GM19455 (cell line): Measurements from ENCODE around the gene CCDC91.
"Not testable (repeated sequence)": the region's sequence is repeated elsewhere in the genome, so short reads cannot be mapped to it uniquely, and the experiment has no call there.

ENCODE experiments used
- ATAC-seq: cut with Tn5 transposase; IDR thresholded peaks from one replicate; pipeline ENCODE4 v1.9.1; 2021; ENCODE audit not compliant: unreplicated experiment

The CCDC91 gene

DNA sequence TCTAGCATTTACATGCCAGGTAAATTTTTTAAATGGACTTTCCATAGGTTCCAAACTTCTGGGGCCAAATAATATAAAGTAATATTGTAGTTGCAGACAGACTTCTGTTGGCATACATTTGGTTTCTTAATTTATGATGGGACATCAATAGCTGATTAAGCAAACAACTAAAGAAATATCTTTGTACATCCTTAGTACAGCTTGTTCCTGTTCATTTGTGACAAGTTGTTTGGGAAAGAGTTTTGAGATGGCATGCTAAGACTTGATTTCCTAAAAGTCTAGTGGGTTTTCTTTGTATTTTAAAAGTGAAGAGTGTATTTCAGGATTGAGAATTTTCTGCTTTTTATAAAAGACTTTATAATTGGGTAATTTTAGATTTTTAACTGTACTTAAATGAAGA is 41.0 kb downstream of the CCDC91 start:
- ATAC-seq: no peak

DNA sequence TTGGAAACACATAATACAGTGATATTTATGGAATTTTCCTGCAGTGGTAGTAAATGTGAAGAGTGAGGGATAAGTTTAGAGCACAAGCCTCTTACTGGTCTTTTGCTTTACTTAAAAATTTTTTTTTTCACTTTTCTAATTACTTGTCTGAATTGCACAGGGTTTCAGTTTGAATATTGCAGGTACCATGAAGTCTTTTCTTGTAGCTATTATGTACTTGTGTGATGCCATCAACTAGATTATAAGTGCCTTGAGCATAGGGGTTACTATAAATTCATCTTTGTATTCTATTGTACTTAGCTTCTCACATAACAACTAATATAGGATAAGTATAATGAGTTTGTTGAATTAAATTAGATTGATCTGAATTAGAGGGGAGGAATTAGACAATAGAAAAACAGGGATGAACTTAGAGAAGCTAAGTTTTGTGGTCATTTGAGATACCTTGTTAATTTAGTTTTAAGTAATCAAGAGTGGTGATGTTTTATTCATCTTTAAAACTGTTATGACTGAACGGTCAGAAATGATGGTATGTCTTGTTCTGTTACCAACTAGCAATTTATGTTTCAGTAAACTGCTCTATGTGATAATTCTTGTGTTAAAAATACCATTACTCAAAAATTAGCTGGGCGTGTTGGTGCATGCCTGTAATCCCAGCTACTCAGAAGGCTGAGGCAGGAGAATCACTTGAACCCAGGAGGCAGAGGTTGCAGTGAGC is 42.1 kb downstream of the CCDC91 start:
- no peak for ATAC-seq

DNA sequence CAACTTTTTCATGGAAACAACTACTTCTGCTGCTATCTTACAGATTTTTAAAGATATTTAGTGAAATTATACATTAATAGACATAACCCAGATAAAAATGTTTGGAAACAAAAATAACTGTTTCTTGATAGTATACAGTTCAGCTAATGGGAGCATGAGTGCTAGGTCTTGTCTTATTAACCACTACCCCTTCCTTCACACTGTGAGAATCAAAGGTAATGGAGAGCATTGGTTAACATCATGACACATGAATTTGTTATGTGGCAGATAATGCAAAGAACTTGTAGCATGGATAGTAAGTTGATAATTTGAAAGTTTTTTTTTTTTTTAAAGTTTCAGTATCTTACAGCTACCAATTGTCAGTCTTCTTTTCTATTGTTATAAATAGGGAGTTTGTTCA is 44.2 kb downstream of the CCDC91 start:
- ATAC-seq: no peak

DNA sequence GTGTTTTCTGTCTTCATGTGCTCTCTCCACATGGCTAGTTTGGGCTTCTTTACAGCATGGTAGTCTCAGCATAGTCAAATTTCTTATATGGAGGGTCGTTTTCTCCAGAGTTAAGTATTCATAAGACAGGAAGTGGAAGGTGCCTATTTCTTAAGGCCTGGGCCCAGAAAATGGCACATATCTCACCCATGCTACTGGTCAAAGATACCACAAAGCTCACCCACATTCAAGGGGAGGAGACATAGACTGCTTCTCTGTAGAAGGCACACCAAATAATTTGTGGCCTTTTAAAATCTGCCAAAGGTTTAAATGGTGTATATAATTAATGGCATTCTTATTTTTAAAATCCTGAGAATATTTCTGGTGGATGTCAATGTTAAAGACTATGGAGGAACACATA is 44.8 kb downstream of the CCDC91 start:
- ATAC-seq: no peak

DNA sequence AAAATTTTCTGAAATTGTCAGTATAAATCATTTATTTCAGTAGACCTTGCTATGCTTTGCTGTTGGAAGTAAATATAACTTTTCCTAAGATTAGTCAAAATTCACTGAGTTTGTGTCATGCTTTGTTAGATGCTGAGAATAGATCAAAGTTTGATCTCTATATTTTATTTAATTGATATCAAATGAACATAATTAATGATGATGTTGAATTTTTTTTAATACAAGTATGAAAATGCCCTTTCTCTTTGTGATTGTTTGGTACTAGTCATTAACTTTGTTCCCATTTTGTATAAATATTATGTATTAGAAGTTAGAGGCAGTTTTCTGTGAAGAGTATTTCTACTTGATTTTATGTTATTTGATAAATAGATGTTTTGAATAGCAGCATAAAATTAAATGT is 45.7 kb downstream of the CCDC91 start:
- ATAC-seq: no peak

DNA sequence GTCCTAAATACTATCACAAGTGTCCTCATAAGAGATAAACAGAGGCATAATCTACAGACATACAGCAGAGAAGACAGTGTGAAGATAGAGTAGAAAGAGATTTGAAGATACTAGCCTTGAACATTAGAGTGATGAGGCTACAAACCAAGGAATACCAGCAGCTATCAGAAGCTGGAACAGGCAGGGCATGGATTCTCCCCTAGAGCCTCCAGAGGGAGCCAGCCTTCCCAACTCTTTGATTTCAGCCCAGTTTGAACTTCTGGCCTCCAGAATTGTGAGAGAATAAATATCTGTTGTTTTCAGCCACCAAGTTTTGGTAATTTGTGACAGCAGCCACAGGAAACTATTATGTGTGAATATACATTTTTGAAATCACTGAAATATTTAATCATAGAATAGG is 47.2 kb downstream of the CCDC91 start:
- no peak for ATAC-seq

DNA sequence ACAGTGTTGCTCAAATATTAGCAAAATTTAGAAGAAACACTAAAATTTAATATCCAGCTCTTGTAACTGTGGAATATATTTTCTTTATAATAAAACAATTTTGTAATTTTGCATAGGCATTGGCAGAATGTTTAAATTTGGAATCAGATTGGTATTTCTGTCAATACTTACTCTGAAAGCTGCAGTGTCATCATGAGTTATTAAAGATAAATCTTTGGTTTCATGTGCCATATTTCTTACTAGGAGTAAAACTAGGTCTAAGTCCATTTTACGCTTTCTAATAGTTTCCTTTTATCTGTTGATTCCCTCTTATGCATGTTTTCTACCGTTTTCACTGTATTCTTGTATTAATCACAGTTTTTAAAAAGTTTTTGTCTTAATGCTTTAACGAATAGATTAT is 49.7 kb downstream of the CCDC91 start:
- ATAC-seq: no peak

DNA sequence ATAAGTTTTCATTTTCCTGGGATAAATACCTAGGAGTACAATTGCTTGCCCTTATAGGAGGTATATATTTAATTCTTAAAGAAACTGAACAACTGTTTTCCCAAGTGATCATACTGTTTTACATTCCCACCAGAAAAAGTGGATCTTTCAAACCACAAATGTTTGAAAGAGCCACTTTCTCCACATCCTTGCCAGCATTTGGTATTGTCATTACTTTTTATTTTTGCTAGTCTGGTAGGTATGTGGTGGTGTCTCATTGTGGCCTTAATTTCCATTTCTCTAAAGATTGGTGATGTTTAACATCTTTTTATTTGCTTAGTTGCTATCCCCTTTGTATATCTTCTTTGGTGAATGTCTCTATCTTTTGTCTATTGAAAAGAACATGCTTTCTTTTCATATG is 50.6 kb downstream of the CCDC91 start:
- ATAC-seq: no peak

DNA sequence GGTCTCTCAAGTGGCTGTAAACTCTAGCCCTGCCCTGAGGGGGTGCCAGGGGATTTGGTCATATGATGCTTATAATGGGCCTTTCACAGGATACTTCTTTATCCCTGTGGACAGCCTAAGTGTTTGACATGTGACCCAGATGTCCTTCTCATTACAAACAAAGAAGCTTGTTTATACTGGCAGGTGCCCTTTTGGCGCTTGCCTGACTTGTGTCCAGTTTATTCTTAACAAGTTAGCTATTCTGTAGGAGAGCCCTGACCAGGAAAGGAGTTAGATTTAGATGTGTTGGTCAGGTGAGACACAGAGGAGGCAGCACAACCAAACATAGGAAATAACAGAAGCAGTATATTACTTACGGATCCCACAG is 51.9 kb downstream of the CCDC91 start:
- no peak for ATAC-seq

DNA sequence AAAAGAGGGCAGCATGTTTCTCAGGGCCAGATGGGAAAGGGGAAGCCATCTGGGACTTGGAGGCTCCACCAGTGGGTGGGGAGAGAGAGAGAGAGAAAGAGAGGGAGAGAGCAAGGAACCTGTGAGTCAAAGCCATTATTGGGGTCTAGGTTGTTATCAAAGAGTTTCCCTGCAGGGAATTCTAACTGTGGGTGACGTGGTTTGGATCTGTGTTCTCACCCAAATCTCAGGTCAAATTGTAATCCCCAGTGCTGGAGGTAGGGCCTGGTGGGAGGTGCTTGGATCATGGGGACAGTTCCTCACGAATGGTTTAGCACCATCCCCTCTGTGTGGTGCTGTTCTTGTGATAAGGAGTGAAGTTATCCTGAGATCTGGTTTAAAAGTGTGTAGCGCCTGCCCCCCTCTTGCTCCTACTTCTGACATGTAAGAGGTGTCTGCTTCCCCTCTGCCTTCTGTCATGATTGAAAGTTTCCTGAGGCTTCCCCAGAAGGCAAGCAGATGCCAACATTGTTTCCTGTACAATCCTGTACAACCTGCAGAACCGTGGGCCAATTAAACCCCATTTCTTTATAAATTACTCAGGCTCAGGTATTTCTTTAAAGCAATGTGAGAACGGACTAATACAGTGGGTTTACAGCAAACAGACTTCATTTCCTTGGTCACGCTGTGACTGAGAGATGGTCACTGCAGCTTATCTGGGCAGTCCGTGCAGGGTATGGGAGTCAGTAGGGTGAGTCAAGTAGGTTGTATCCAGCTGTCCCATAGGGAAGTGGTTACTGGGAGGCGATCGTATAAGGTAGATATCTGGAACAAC is 52.4 kb downstream of the CCDC91 start:
- ATAC-seq: no peak

DNA sequence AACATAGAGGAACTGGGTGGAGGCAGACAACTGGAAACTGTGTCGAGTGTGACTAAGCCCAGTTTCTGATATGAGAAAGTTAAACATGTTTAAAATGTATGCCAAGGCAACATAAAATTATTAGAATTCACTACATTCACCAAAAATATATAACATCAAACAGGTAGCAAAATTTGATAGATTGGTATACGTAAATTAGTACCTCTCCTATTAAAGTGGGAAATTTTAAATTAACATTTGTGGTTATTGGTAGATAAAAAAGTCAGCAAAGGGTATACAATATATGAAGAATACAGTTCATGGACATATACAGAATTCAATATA is 53.0 kb downstream of the CCDC91 start:
- no peak for ATAC-seq

DNA sequence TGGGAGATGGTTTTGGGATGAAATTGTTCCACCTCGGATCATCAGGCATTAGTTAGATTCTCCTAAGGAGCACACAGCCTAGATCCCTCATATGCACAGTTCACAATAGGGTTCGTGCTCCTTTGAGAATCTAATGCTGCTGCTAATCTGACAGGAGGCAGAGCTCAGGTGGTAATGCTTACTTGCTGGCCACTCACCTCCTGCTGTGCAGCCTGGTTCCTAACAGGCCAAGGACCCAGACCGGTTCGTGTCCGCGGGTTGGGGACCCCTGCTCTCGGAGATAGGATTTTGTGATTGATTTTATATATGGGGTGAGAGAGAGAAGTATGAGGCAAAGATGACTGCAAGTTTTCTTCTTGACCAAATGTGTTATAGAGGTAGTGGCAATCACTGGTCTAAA is 57.5 kb downstream of the CCDC91 start:
- no peak for ATAC-seq

DNA sequence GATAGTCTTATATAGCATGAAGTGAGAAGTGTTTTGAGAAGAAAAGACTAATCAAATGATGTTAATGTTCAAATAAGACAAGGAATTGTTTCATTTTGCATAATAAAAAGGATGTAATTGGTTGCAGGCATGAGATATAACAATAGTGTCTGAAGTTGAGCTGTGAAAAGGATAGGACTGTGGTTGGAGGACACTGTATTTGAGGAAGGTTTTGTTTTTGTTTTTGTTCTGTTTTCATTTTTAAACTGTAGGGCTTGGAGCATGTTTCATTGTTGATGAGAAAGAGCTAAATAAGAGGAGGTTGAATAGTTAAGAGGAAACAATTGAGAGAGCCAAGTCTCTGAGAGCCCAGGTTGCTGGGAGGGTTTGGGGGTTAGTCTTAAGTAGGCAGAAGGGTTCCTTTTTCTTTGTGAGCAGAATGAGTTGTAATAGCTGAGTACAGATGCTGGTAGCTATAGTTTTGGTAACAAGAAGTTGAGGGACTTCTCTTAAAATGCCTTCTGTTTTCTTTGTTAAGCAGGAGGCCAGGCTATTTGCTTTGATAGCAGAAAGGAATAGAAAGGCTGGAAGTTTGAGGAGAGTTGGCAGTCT is 58.4 kb downstream of the CCDC91 start:
- ATAC-seq: no peak

DNA sequence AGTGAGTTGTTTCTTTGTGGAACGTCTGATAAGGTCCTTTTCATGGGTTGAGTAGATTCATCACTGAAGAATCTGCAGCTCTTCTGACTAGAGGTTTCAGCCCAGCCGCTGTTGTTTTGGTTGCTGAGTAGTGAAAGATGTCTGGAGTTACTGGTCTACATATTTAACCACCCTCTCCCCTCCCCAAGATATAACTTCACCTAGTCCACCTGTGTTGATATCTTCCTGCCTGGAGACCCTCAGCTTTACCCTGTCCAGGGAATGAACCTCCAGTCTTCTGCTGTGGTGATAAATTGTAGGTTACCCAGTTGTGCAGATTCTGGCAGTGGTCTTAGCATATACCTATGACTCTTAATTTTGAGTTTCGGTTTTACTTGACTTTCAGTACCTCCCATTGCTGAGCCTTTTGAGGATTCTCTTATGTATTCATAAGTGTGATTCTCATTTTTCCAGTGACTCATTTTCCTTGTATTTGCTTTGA is 62.9 kb downstream of the CCDC91 start:
- peak; percentile 97 for ATAC-seq

DNA sequence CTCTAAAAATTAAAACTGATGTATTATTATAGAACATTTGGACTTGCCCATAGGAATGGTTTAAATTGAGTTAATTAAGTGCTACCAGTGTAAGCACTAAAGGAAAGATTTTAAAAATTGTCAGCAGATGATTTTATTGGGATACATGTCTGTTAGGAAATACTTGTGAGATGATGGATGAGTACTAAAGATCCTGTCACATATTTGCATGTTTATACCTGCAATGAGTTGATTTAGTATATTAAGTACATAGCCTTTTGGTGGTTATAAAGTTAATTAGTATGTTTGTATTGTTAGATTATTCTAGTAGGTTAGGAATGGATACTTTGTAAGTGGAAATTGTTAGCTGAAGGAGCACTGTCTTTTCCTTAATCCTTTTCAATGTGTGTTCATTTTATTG is 67.2 kb downstream of the CCDC91 start:
- no peak for ATAC-seq

DNA sequence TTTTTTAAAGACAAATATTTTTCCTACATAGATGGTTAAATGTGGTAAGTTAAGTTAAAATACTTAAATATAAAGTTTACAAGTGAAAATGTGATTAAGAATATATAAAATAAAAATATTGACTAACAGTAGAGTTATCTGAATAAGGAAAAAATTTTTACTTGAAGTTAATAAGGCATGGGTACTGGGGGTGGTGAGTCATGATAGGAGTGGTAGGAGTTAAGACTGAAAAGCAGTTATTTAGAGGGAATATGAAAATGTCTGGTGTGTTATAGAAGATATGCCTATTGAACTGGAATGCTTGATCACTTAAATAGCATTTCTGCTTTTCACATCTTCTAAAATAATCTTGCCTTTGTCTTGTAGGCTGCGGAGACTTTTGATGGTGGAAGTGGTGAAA is 68.7 kb downstream of the CCDC91 start:
- ATAC-seq: no peak

DNA sequence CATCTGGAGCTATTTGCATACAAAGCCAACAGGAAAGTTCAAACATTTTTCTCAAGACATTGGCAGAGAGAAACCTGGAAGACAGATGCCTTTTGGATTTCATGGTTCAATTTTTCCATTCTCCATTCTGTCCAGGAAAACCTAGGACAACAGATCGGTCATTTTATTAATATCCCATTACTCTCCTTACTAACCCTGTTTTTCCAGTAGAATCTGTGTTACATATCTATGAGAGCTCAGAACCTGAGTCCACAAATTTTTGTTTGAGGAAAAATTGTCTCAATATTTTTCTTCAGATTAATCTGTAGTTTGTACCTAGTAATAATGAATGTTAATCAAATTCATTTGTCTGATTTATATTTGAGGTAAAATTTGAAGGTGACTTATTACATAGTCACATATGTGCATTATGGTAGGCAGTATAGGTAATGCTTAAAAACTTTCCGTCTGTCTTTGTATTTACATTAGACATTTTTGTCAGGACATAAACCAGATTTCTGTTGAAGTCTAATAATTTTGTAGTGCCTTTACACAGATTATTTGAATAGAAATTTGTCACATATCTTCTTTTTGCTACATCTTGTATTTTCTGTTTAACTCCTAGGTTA is 75.3 kb downstream of the CCDC91 start:
- ATAC-seq: no peak

DNA sequence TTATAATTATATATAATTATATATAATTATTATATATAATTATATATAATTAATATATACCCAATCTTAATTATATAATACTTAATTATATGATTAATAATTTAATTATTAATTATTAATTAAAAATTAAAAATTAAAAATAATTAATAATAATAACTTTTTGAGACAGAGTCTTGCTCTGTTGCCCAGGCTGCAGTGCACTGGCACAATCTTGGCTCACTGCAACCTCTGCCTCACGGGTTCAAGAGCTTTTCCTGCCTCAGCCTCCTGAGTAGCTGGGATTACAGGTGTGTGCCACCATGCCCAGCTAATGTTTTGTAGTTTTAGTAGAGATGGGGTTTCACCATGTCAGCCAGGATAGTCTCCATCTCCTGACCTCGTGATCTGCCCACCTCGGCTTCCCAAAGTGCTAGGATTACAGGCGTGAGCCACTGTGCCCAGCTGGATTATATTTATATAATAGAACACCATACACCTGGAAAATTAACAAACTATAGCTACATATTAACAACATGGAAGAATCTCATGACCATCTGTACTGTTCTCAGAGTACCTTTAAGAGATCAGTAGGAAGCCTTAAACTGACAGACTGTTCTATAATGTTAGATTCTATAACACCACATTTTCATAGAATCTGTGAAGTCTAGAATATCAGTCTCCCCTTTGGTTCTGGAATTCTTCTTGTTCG is 77.8 kb downstream of the CCDC91 start:
- not testable (repeated sequence) for ATAC-seq

DNA sequence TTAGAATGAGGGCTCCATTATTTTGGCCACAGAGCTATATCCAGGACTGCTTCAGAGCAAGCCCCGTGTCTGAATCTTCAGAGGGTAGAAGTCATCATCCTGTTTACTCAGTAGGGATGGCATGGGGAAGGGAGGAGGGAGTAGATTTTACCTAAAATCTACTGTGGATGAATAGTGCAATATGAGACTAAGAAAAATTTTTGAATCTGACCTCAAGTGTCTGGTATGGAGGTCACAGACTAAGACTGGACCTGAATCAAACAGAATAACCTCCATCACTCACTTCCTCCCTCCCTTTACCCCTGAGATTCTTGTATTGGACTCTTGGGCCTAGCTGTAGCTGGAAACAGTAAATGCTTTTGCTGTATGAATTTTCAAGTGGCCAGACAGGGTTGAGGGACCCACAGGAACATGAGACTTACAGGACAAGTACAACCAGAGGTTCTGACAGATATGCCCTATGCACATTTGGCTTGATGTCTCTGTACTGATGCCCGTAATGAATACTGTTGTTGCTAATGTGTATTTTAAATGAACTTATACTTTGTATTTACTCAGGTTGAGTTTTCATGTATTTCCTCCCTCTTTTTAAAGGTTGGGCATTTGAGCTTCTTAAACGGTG is 78.5 kb downstream of the CCDC91 start:
- ATAC-seq: no peak

DNA sequence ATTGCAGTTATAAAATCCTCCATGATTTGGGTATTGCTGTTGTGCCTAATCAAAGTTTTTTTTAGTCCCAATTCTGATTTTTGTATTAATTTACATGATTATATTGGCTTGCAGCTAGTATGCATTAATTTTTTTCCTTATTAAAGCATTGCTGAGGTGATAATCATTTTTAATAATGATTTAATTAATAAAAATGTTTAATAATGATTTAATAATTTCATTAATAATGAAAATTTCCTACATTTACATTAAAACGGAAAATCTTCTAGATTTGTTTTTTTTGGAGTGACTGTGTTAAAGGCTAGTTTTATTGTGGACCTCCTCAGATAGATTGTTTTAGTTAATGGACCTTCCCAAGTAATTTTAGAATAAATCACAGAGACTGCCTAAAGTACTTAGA is 79.6 kb downstream of the CCDC91 start:
- no peak for ATAC-seq

DNA sequence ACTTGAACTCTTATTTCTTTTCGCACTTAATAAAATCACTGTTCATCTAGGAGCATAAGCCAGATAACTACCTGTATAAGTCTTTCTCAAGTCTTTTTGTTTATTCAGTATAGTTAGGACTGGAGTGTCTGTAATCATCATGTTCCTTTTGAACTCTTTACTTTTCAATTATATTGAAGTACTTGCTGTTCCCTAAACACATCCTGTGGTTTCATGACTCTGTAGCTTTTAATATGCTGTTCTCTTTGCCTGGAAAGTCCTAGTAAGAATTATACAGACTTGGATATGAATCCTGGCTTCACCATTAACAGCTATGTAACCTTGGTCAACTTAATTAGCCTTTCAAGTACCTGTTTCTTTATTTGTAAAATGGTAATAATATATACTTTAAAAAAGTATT is 88.2 kb downstream of the CCDC91 start:
- no peak for ATAC-seq
